Esophagus muscularis mucosa (tissue), 4 donors: ENCODE measurements around the gene ZKSCAN8.
A peak's percentile ranks its signal among the peaks of the same experiment; 100 is the strongest.

Experiments
- CTCF ChIP-seq, 3 experiments: fragments of 200-600 bp in 2 of 3; fragments of 450-650 bp in 1 of 3; sonication (generic) in 2 of 3; IDR thresholded peaks; one replicate each; pipeline ENCODE4 v1.5.1; 2017 to 2019; ENCODE audit warnings: antibody characterized with exemption in 3 of 3, mild to moderate bottlenecking in 2 of 3, moderate library complexity in 1 of 3
- EP300 ChIP-seq: sonication (generic); formaldehyde crosslinking; IDR thresholded peaks from one replicate; pipeline ENCODE4 v1.6.1; 2017; ENCODE audit warnings: antibody characterized with exemption
- POLR2A ChIP-seq: fragments of 450-650 bp; IDR thresholded peaks from one replicate; pipeline ENCODE4 v1.6.1; 2017; ENCODE audit warnings: antibody characterized with exemption, moderate library complexity, mild to moderate bottlenecking, low read depth
- POLR2AphosphoS5 ChIP-seq, 2 donors: sonication (generic); formaldehyde crosslinking; IDR thresholded peaks; one replicate each; pipeline ENCODE4 v1.6.1; 2017; ENCODE audit warnings: antibody characterized with exemption in 2 of 2

- TF ChIP-seq CTCF (IDR thresholded peaks at IDR 0.05) (peak in 1 of 3 experiments; percentile 5), EP300 (no peak), POLR2AphosphoS5 (IDR thresholded peaks at IDR 0.05) (peak; percentile 52 to 78), POLR2A (no peak)
Observed at GRCh38 chr6:28124350-28124970, 17.2 kb upstream of the ZKSCAN8 start, which contains the start of gene ZSCAN16.
